Endodermal cell (in vitro differentiated cells): ENCODE data around the gene FNDC1. TPM values are rescaled to one million over a fixed set of nuclear protein-coding genes. Genes with fewer than 3 reads are reported as not detected.
A peak's percentile ranks its signal among the peaks of the same experiment; 100 is the strongest.

Experiments
- DNase-seq: peaks from one replicate; pipeline ENCODE4 v3.0.0-alpha.2; 2017
- H3K27ac ChIP-seq: 2 replicates; pipeline ENCODE4 v1.5.1; 2013; ENCODE audit warnings: mild to moderate bottlenecking, low read depth, low read length, moderate library complexity
- H3K27me3 ChIP-seq: 2 replicates; pipeline ENCODE4 v1.6.1; 2013; ENCODE audit warnings: mild to moderate bottlenecking, low read length, moderate library complexity; ENCODE audit not compliant: insufficient read depth, control insufficient read depth, poor library complexity, severe bottlenecking
- H3K36me3 ChIP-seq: 2 replicates; pipeline ENCODE4 v1.7.0; 2013; ENCODE audit warnings: mild to moderate bottlenecking, low read length, moderate library complexity; ENCODE audit not compliant: control insufficient read depth, insufficient read depth
- H3K4me1 ChIP-seq: one replicate; pipeline ENCODE4 v1.7.0; 2013; ENCODE audit warnings: low read length; ENCODE audit not compliant: control insufficient read depth, insufficient read depth
- H3K4me3 ChIP-seq: 2 replicates; pipeline ENCODE4 v1.5.1; 2013; ENCODE audit warnings: mild to moderate bottlenecking, low read length, moderate library complexity
- H3K9ac ChIP-seq: 2 replicates; pipeline ENCODE4 v1.6.1; 2013; ENCODE audit warnings: mild to moderate bottlenecking, low read length, moderate library complexity; ENCODE audit not compliant: poor library complexity, severe bottlenecking; ENCODE audit errors: extremely low read depth
- H3K9me3 ChIP-seq: 2 replicates; pipeline ENCODE4 v1.6.1; 2013; ENCODE audit warnings: mild to moderate bottlenecking, low read length, moderate library complexity; ENCODE audit not compliant: control insufficient read depth
- H3K27ac Mint-ChIP-seq: 2 replicates; pipeline ENCODE4 v1.8.0; 2020; ENCODE audit warnings: mixed read lengths
- H3K27me3 Mint-ChIP-seq: 2 replicates; pipeline ENCODE4 v1.8.0; 2021; ENCODE audit warnings: mild to moderate bottlenecking, mixed read lengths; ENCODE audit not compliant: insufficient read depth
- H3K36me3 Mint-ChIP-seq: 2 replicates; pipeline ENCODE4 v1.8.0; 2020; ENCODE audit warnings: low read depth, mixed read lengths
- H3K4me1 Mint-ChIP-seq: 2 replicates; pipeline ENCODE4 v1.8.0; 2020; ENCODE audit warnings: mixed read lengths
- H3K4me3 Mint-ChIP-seq: 2 replicates; pipeline ENCODE4 v1.8.0; 2020; ENCODE audit warnings: mild to moderate bottlenecking, moderate library complexity, mixed read lengths
- H3K9me3 Mint-ChIP-seq: 2 replicates; pipeline ENCODE4 v1.8.0; 2020; ENCODE audit warnings: mild to moderate bottlenecking, mixed read lengths
- CTCF ChIP-seq: fragments of 200-600 bp; sonication (generic); conservative IDR thresholded peaks from 2 replicates; pipeline ENCODE4 v1.5.0; 2021; ENCODE audit warnings: antibody characterized with exemption, mild to moderate bottlenecking
- WGBS, 2 experiments: methylation state at CpG; one replicate each; pipeline versions ENCODE4 v1.1.5 to v1.1.7; 2013; ENCODE audit warnings: missing lambda C conversion rate in 2 of 2, mixed read lengths in 1 of 2; ENCODE audit not compliant: insufficient coverage in 1 of 2, insufficient read length in 1 of 2; 5-methylcytosine and 5-hydroxymethylcytosine counted together
- total RNA-seq, 2 donors: library from RNA; stranded (reverse); fragmentation: NEBNext Ultra II Directional in 1 of 2; extraction: Animal tissue kit (Norgen Biotek cat#: 25700) in 1 of 2; gene quantifications; 2 replicates in 1 of 2; 3 replicates in 1 of 2; pipeline ENCODE4 v1.2.1, GENCODE V29; 2021

Gene FNDC1
- total RNA-seq, 2 donors from 2014 or later: 0.55 to 0.62 TPM

GRCh38 chr6:159308198-159308597 lies 139.0 kb downstream of the FNDC1 start:
- Histone ChIP-seq H3K27me3 (no peaks in the 10 kb centered on the region), H3K4me3 (no peak overlapping the region), H3K9ac (no peak overlapping the region), H3K27ac (no peak overlapping the region), H3K9me3 (peaks cover 33% of the 10 kb centered on the region), H3K4me1 (no peaks in the 10 kb centered on the region), H3K36me3 (no peaks in the 10 kb centered on the region)
- no peak for TF ChIP-seq CTCF
- Mint-ChIP-seq H3K27ac (no peak overlapping the region), H3K9me3 (no peaks in the 10 kb centered on the region), H3K4me1 (no peaks in the 10 kb centered on the region), H3K27me3 (no peaks in the 10 kb centered on the region), H3K36me3 (no peaks in the 10 kb centered on the region), H3K4me3 (no peak overlapping the region)
- DNase-seq: no peak
- 0% methylated on average over 1 of the region's 1 CpG; no CpG with 5 or more reads in 1 of the 2 experiments for WGBS, 2 experiments

GRCh38 chr6:159309723-159310122 lies 140.5 kb downstream of the FNDC1 start:
- DNase-seq: no peak

GRCh38 chr6:159311618-159312017 lies 142.4 kb downstream of the FNDC1 start:
- Histone ChIP-seq H3K9me3 (peaks cover 29% of the 10 kb centered on the region), H3K9ac (no peak overlapping the region), H3K27ac (no peak overlapping the region), H3K27me3 (no peaks in the 10 kb centered on the region), H3K36me3 (no peaks in the 10 kb centered on the region), H3K4me3 (no peak overlapping the region), H3K4me1 (no peaks in the 10 kb centered on the region)
- 59 to 62% methylated on average over 4 of the region's 4 CpGs for WGBS, 2 experiments
- peak; percentile 53 for TF ChIP-seq CTCF
- Mint-ChIP-seq H3K36me3 (no peaks in the 10 kb centered on the region), H3K9me3 (no peaks in the 10 kb centered on the region), H3K4me1 (no peaks in the 10 kb centered on the region), H3K27me3 (no peaks in the 10 kb centered on the region), H3K4me3 (no peak overlapping the region), H3K27ac (no peak overlapping the region)
- DNase-seq: no peak

More at GRCh38 chr6:159309723-159310122, 140.5 kb downstream of the FNDC1 start:
- H3K36me3 ChIP-seq: no peaks in the 10 kb centered on the region
- peaks cover 33% of the 10 kb centered on the region for H3K9me3 ChIP-seq
- WGBS, 2 experiments: 83% methylated on average over 1 of the region's 1 CpG; no CpG with 5 or more reads in 1 of the 2 experiments
- H3K27ac Mint-ChIP-seq: no peak overlapping the region
- no peaks in the 10 kb centered on the region for H3K9me3 Mint-ChIP-seq
- no peak for TF ChIP-seq CTCF
- no peak overlapping the region for H3K4me3 ChIP-seq
- H3K4me1 ChIP-seq: no peaks in the 10 kb centered on the region
- H3K4me1 Mint-ChIP-seq: no peaks in the 10 kb centered on the region
- no peaks in the 10 kb centered on the region for H3K36me3 Mint-ChIP-seq
- no peaks in the 10 kb centered on the region for H3K27me3 Mint-ChIP-seq
- H3K27me3 ChIP-seq: no peaks in the 10 kb centered on the region
- no peak overlapping the region for H3K4me3 Mint-ChIP-seq
- H3K27ac ChIP-seq: no peak overlapping the region
- H3K9ac ChIP-seq: no peak overlapping the region
